Spleen (tissue), 11 donors: Measurements from ENCODE around the gene IFNW1. TPM values are rescaled to one million over a fixed set of nuclear protein-coding genes. Genes with fewer than 3 reads are reported as not detected.
"Not testable (repeated sequence)": the region's sequence is repeated elsewhere in the genome, so short reads cannot be mapped to it uniquely, and the experiment has no call there.

Experiments
- DNase-seq: peaks from one replicate; pipeline ENCODE4 v3.0.0-alpha.2; 2020
- H3K27ac ChIP-seq, 8 donors: fragments of 200-600 bp; sonication (generic) in 7 of 8; 1 replicate in 4 of 8; 2 replicates in 4 of 8; pipeline versions ENCODE4 v1.5.0 to v1.8.0; 2016 to 2021; ENCODE audit warnings: inconsistent platforms in 4 of 8, mild to moderate bottlenecking in 4 of 8, moderate library complexity in 1 of 8
- H3K27me3 ChIP-seq, 7 donors: fragments of 200-600 bp; sonication (generic) in 6 of 7; replicated peaks in 1 of 7; 1 replicate in 4 of 7; 2 replicates in 3 of 7; pipeline versions ENCODE4 v1.5.0 to v1.8.0; 2016 to 2021; ENCODE audit warnings: inconsistent platforms in 3 of 7, mild to moderate bottlenecking in 1 of 7
- H3K36me3 ChIP-seq, 6 donors: fragments of 200-600 bp; sonication (generic) in 5 of 6; 1 replicate in 4 of 6; 2 replicates in 2 of 6; pipeline versions ENCODE4 v1.5.0 to v1.8.0; 2016 to 2021; ENCODE audit warnings: inconsistent platforms in 2 of 6
- H3K4me1 ChIP-seq, 6 donors: fragments of 200-600 bp; sonication (generic) in 5 of 6; 1 replicate in 3 of 6; 2 replicates in 3 of 6; pipeline versions ENCODE4 v1.5.0 to v1.8.0; 2016 to 2021; ENCODE audit warnings: inconsistent platforms in 3 of 6
- H3K4me3 ChIP-seq, 8 donors: fragments of 200-600 bp; sonication (generic) in 7 of 8; 1 replicate in 4 of 8; 2 replicates in 4 of 8; pipeline versions ENCODE4 v1.5.0 to v1.8.0; 2016 to 2021; ENCODE audit warnings: inconsistent platforms in 4 of 8, mild to moderate bottlenecking in 4 of 8, moderate library complexity in 2 of 8
- H3K9me3 ChIP-seq, 8 donors: fragments of 200-600 bp; sonication (generic) in 7 of 8; 1 replicate in 4 of 8; 2 replicates in 4 of 8; pipeline versions ENCODE4 v1.5.0 to v1.8.0; 2016 to 2021; ENCODE audit warnings: inconsistent platforms in 4 of 8
- POLR2A ChIP-seq, 3 donors: fragments of 450-650 bp; IDR thresholded peaks; one replicate each; pipeline ENCODE4 v1.5.1; 2017; ENCODE audit warnings: antibody characterized with exemption in 3 of 3, mild to moderate bottlenecking in 1 of 3
- POLR2AphosphoS5 ChIP-seq, 3 donors: sonication (generic); formaldehyde crosslinking; IDR thresholded peaks; one replicate each; pipeline ENCODE4 v1.5.1; 2017; ENCODE audit warnings: antibody characterized with exemption in 3 of 3
- WGBS, 5 donors: extraction: QIAGEN DNeasy Blood & Tissue Kit in 3 of 5; methylation state at CpG; one replicate each; pipeline versions ENCODE4 v1.1.5 to v1.1.7; 2013 to 2018; 5-methylcytosine and 5-hydroxymethylcytosine counted together
- intact Hi-C: fragments of 100-400 bp; cut with DNase I; formaldehyde crosslinking; loops from one replicate; pipeline ENCODE4 v1.15.0; 2023; ENCODE audit warnings: low total_unique reads
- polyA plus RNA-seq, 3 donors: library from polyadenylated mRNA; stranded (reverse); fragments of 200-250 nt; gene quantifications; one replicate each; pipeline ENCODE4 v1.2.1, GENCODE V29; 2013
- total RNA-seq, 7 donors: library from RNA; depleted of rRNA in 3 of 7; stranded (reverse); fragments of >200 nt in 3 of 7; fragmentation: NEBNext Ultra II Directional in 4 of 7; extraction: Animal tissue kit (Norgen Biotek cat#: 25700) in 4 of 7; gene quantifications; one replicate each; pipeline versions ENCODE4 v1.1.0 to v1.2.1, GENCODE V29; 2016 to 2021
- TF ChIP-seq, protein P1 (sequence below), 11 experiments: fragments of 200-600 bp in 7 of 11; fragments of 450-650 bp in 4 of 11; sonication (generic) in 4 of 11; IDR thresholded peaks in 8 of 11; conservative IDR thresholded peaks in 3 of 11; 1 replicate in 7 of 11; 2 replicates in 4 of 11; pipeline versions ENCODE4 v1.4.0 to v1.8.0; 2016 to 2021; ENCODE audit warnings: antibody characterized with exemption in 11 of 11, inconsistent platforms in 4 of 11, mild to moderate bottlenecking in 1 of 11
- donor health status: healthy with polysubstance abuse.
- donor health status: DM: no; HTN: no; CAD: no; lungs with moderate emphysema.
- donor health status: DM: no; HTN: no; CAD: no.
- donor health status: Bipolar disorder and iron deficiency.
- donor health status: healthy.
- donor health status: DM: no; HTN: no; CAD: no.
- donor health status: DM: yes; HTN: yes; CAD: no.

The IFNW1 gene
- total and polyA plus RNA-seq, 10 donors: not detected

DNA sequence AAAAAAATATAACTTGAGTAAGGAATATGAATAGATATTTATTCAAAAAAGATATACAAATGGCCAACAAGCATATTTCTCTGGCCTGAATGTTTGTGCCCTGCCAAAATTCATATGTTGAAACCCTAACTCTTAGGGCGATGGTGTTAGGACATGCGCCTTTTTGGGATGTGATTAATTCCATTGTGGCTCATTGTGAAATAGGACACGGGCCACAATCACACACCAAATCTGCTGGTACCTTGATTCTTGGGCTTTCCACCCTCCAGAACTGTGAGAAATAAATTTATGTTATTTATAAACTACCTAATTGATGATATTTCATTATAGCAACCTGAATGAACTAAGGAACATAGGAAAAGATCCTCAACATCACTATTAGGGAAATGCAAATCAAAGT lies 30.5 kb upstream of the IFNW1 start:
- Histone ChIP-seq H3K27me3 (no peaks in the 10 kb centered on the region), H3K27ac (no peak overlapping the region), H3K4me3 (no peak overlapping the region), H3K4me1 (no peaks in the 10 kb centered on the region), H3K36me3 (no peaks in the 10 kb centered on the region), H3K9me3 (no peaks in the 10 kb centered on the region)
- TF ChIP-seq POLR2AphosphoS5 (IDR thresholded peaks at IDR 0.05): no peak
- TF ChIP-seq POLR2A (IDR thresholded peaks at IDR 0.05): no peak
- TF ChIP-seq, protein P1, sequence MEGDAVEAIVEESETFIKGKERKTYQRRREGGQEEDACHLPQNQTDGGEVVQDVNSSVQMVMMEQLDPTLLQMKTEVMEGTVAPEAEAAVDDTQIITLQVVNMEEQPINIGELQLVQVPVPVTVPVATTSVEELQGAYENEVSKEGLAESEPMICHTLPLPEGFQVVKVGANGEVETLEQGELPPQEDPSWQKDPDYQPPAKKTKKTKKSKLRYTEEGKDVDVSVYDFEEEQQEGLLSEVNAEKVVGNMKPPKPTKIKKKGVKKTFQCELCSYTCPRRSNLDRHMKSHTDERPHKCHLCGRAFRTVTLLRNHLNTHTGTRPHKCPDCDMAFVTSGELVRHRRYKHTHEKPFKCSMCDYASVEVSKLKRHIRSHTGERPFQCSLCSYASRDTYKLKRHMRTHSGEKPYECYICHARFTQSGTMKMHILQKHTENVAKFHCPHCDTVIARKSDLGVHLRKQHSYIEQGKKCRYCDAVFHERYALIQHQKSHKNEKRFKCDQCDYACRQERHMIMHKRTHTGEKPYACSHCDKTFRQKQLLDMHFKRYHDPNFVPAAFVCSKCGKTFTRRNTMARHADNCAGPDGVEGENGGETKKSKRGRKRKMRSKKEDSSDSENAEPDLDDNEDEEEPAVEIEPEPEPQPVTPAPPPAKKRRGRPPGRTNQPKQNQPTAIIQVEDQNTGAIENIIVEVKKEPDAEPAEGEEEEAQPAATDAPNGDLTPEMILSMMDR (IDR thresholded peaks at IDR 0.05 in 8 of 11, conservative IDR thresholded peaks at IDR 0.05 in 3 of 11): no peak
- intact Hi-C loops: no loop called here
- no peak for DNase-seq
- WGBS, 5 donors: 79 to 92% (median 82%) methylated on average over 3 of the region's 3 CpGs

DNA sequence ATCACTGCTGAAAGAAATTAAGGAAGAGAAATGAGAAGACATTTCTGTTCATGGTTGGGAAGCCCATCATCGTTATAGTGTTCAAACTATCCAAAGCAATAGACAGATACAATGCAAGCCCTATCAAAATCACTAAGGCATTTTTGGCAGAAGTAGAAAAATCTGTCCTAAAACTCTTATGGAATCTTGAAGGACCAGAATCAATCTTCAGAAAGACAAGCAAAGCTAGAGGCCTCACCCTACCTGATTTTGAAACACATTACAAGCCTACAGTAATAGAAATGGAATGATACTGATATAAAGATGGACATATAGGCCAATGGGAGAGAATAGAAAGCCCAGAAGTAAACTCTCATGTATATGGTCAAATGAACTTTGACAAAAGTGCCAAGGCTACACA lies 29.7 kb upstream of the IFNW1 start:
- no peak overlapping the region for H3K4me3 ChIP-seq
- H3K36me3 ChIP-seq: no peaks in the 10 kb centered on the region
- H3K27me3 ChIP-seq: no peaks in the 10 kb centered on the region
- DNase-seq: no peak
- no peaks in the 10 kb centered on the region for H3K9me3 ChIP-seq
- WGBS, 5 donors: 80 to 89% (median 87%) methylated on average over 1 of the region's 1 CpG
- no peaks in the 10 kb centered on the region for H3K4me1 ChIP-seq
- H3K27ac ChIP-seq: no peak overlapping the region
- TF ChIP-seq POLR2AphosphoS5 (IDR thresholded peaks at IDR 0.05): no peak
- no peak for TF ChIP-seq POLR2A (IDR thresholded peaks at IDR 0.05)
- TF ChIP-seq, protein P1 (IDR thresholded peaks at IDR 0.05 in 8 of 11, conservative IDR thresholded peaks at IDR 0.05 in 3 of 11): no peak
- intact Hi-C loops: no loop called here

- intact Hi-C loops, H3K4me3 ChIP-seq, H3K36me3 ChIP-seq, H3K4me1 ChIP-seq, H3K9me3 ChIP-seq, H3K27me3 ChIP-seq, H3K27ac ChIP-seq, DNase-seq: not testable (repeated sequence)
- 78 to 92% (median 85%) methylated on average over 2 of the region's 2 CpGs for WGBS, 5 donors
These were observed 24.9 kb upstream of the IFNW1 start, which contains the start of gene IFNA21 for GRCh38 chr9:21166560-21166959. TSS of gene IFNA21 (minus strand) at chr9:21166660. CDS start at chr9:21166612, 48 bp downstream.

DNA sequence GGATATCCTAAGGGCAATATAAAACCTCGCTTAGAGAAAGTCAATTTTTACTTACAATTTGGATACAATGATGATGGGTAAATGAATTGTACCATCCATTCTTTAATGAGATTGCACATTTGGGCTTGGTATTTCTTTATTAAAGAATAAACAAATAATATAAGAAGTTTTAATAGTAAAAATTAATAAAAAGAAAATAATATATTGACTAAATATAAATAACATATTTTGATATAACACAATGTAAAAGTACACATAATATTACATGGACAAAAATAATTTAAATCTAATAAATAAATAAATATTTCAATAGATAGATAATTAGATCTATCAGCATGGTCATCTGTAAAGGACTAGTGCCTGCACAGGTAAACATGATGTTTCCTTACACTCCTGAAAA lies 23.9 kb upstream of the IFNW1 start:
- WGBS, 5 donors: 91 to 100% (median 93%) methylated on average over 1 of the region's 1 CpG
- no peak for DNase-seq
- H3K36me3 ChIP-seq: no peaks in the 10 kb centered on the region
- H3K4me1 ChIP-seq: peaks cover 0 to 8% (median 2%) of the 10 kb centered on the region in 6 donors
- TF ChIP-seq POLR2AphosphoS5 (IDR thresholded peaks at IDR 0.05): no peak
- TF ChIP-seq POLR2A (IDR thresholded peaks at IDR 0.05): no peak
- TF ChIP-seq, protein P1 (IDR thresholded peaks at IDR 0.05 in 8 of 11, conservative IDR thresholded peaks at IDR 0.05 in 3 of 11): no peak
- H3K9me3 ChIP-seq: no peaks in the 10 kb centered on the region
- no peak overlapping the region for H3K27ac ChIP-seq
- intact Hi-C loops: no loop called here
- no peaks in the 10 kb centered on the region for H3K27me3 ChIP-seq
- no peak overlapping the region for H3K4me3 ChIP-seq

- Histone ChIP-seq H3K27me3 (no peaks in the 10 kb centered on the region), H3K4me3 (no peak overlapping the region), H3K9me3 (peaks cover 0 to 13% (median 0%) of the 10 kb centered on the region in 8 donors), H3K4me1 (peaks cover 0 to 19% (median 9%) of the 10 kb centered on the region in 6 donors), H3K36me3 (no peaks in the 10 kb centered on the region), H3K27ac (peak overlapping the region in 1 of 8 donors; percentile 11)
- intact Hi-C loops: no loop called here
- no peak for DNase-seq
- no peak for TF ChIP-seq POLR2A (IDR thresholded peaks at IDR 0.05)
- TF ChIP-seq, protein P1 (IDR thresholded peaks at IDR 0.05 in 8 of 11, conservative IDR thresholded peaks at IDR 0.05 in 3 of 11): no peak
- TF ChIP-seq POLR2AphosphoS5 (IDR thresholded peaks at IDR 0.05): no peak
- whole genome bisulfite sequencing, 5 donors: 0% methylated on average over 1 of the region's 1 CpG
These were observed 18.5 kb upstream of the IFNW1 start for GRCh38 chr9:21160178-21160577.
